OCI-LY1 (cell line): ENCODE measurements around the gene TERT.

Source experiments
- EZH2 ChIP-seq: fragments of 200-600 bp; sonication (generic), shearing (Covaris generic); IDR thresholded peaks from 2 replicates; pipeline ENCODE4 v1.8.0; 2017; ENCODE audit warnings: borderline replicate concordance, mixed run types, mild to moderate bottlenecking, antibody characterized with exemption, low read length, moderate library complexity, mixed read lengths
- TF ChIP-seq, protein P1 (sequence below): fragments of 200-600 bp; sonication (generic), shearing (Covaris generic); IDR thresholded peaks from 2 replicates; pipeline ENCODE4 v1.5.1; 2017; ENCODE audit warnings: mild to moderate bottlenecking, antibody characterized with exemption, low read length, moderate library complexity, mixed read lengths

DNA sequence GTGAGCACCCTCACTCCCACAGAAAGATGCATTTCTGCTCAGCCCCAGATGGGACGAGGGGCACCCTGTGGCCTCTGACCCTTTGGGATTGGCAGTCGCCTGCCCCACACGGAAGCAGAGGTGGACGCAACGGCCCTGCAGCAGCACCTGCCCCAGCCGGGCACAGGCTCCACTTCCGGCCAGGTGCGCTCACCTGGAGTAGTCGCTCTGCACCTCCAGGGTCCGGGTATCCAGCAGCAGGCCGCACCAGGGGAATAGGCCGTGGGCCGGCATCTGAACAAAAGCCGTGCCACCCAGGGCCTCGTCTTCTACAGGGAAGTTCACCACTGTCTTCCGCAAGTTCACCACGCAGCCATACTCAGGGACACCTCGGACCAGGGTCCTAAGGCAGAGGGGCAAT, 30.7 kb downstream of the TERT start:
- TF ChIP-seq, protein P1, sequence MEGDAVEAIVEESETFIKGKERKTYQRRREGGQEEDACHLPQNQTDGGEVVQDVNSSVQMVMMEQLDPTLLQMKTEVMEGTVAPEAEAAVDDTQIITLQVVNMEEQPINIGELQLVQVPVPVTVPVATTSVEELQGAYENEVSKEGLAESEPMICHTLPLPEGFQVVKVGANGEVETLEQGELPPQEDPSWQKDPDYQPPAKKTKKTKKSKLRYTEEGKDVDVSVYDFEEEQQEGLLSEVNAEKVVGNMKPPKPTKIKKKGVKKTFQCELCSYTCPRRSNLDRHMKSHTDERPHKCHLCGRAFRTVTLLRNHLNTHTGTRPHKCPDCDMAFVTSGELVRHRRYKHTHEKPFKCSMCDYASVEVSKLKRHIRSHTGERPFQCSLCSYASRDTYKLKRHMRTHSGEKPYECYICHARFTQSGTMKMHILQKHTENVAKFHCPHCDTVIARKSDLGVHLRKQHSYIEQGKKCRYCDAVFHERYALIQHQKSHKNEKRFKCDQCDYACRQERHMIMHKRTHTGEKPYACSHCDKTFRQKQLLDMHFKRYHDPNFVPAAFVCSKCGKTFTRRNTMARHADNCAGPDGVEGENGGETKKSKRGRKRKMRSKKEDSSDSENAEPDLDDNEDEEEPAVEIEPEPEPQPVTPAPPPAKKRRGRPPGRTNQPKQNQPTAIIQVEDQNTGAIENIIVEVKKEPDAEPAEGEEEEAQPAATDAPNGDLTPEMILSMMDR = no peak
- TF ChIP-seq EZH2 = no peak
